Esophagus (tissue), 2 donors: ENCODE results near the gene JOSD1. TPM values are rescaled to one million over a fixed set of nuclear protein-coding genes. Genes with fewer than 3 reads are reported as not detected.
A peak's percentile ranks its signal among the peaks of the same experiment; 100 is the strongest.

ENCODE experiments used
- H3K27ac ChIP-seq, 2 donors: one replicate each; pipeline ENCODE4 v1.5.1; 2013; ENCODE audit warnings: low read depth in 2 of 2, mild to moderate bottlenecking in 2 of 2, inconsistent platforms in 1 of 2, low read length in 1 of 2, moderate library complexity in 1 of 2
- H3K27me3 ChIP-seq, 2 donors: one replicate each; pipeline ENCODE4 v1.6.1; 2013; ENCODE audit warnings: low read length in 2 of 2, control low read depth in 1 of 2, mild to moderate bottlenecking in 1 of 2; ENCODE audit not compliant: insufficient read depth in 2 of 2, control insufficient read depth in 1 of 2
- H3K36me3 ChIP-seq, 2 donors: one replicate each; pipeline ENCODE4 v1.6.1; 2013; ENCODE audit warnings: low read length in 1 of 2; ENCODE audit not compliant: control insufficient read depth in 2 of 2, insufficient read depth in 2 of 2
- H3K4me1 ChIP-seq, 2 donors: one replicate each; pipeline ENCODE4 v1.6.1; 2013; ENCODE audit warnings: low read length in 1 of 2; ENCODE audit not compliant: control insufficient read depth in 2 of 2, insufficient read depth in 2 of 2
- H3K4me3 ChIP-seq, 2 donors: one replicate each; pipeline ENCODE4 v1.5.1; 2013; ENCODE audit warnings: low read length in 2 of 2, mild to moderate bottlenecking in 2 of 2, low read depth in 1 of 2, moderate library complexity in 1 of 2
- H3K9me3 ChIP-seq, 2 donors: one replicate each; pipeline ENCODE4 v1.6.1; 2013; ENCODE audit warnings: mild to moderate bottlenecking in 2 of 2, low read depth in 1 of 2, low read length in 1 of 2, moderate library complexity in 1 of 2; ENCODE audit not compliant: control insufficient read depth in 2 of 2, insufficient read depth in 1 of 2
- WGBS, 2 donors: extraction: QIAGEN DNeasy Blood & Tissue Kit; methylation state at CpG; one replicate each; pipeline ENCODE4 v1.1.7; 2013; 5-methylcytosine and 5-hydroxymethylcytosine counted together
- polyA plus RNA-seq, 2 donors: library from polyadenylated mRNA; stranded (reverse); fragments of 200-250 nt; gene quantifications; one replicate each; pipeline ENCODE4 v1.2.3, GENCODE V29; 2013
- donor health status: healthy with polysubstance abuse.
- donor health status: Bipolar disorder and iron deficiency.

JOSD1 gene
- polyA plus RNA-seq, 2 donors, result 9.2 to 16.5 TPM

- no peaks in the 10 kb centered on the region for H3K9me3 ChIP-seq
- H3K4me3 ChIP-seq, result peak within 1 kb of the TSS; percentile 70 to 84
- no peaks in the 10 kb centered on the region for H3K27me3 ChIP-seq
- peaks cover 0 to 4% of the 10 kb centered on the region in 2 donors for H3K4me1 ChIP-seq
- H3K27ac ChIP-seq, result peak within 1 kb of the TSS; percentile 54 to 58
- peaks cover 10 to 16% of the 10 kb centered on the region in 2 donors for H3K36me3 ChIP-seq
- WGBS, 2 donors, result 0 to 1% methylated on average over 60 of the region's 60 CpGs
These were observed 19.0 kb downstream of the JOSD1 start, which contains the start of gene TOMM22 for GRCh38 chr22:38681582-38682335. Gene TOMM22, plus strand, starts transcription at chr22:38681957. Its CDS starts 22 bp downstream, at chr22:38681979.

DNA sequence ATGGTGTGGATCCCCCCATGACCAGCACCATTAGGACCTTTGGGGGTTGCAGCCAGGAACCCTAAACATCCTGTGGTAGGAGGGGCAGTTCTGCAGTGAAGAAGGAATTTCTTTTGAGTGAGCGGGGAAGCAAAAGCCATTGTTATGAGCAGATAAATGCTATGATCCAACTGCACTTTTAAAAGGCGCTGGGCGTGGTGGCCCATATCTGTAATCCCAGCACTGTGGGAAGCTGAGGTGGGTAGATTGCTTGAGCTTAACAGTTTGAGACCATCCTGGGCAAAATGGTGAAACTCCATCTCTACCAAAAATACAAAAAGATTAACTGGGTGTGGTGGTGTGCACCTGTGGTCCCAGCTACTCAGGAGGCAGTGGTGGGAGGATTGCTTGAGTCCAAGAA, 24.9 kb downstream of the JOSD1 start:
- no peaks in the 10 kb centered on the region for H3K4me1 ChIP-seq
- H3K4me3 ChIP-seq, result no peak overlapping the region
- H3K36me3 ChIP-seq, result peaks cover 15 to 16% of the 10 kb centered on the region in 2 donors
- H3K9me3 ChIP-seq, result no peaks in the 10 kb centered on the region
- H3K27me3 ChIP-seq, result no peaks in the 10 kb centered on the region
- no peak overlapping the region for H3K27ac ChIP-seq
- WGBS, 2 donors, result 95 to 100% methylated on average over 3 of the region's 3 CpGs

GRCh38 chr22:38674888-38675287, 25.9 kb downstream of the JOSD1 start:
- 56 to 75% methylated on average over 5 of the region's 5 CpGs for WGBS, 2 donors

GRCh38 chr22:38657045-38657909, 43.5 kb downstream of the JOSD1 start:
- 5% methylated on average over 16 of the region's 16 CpGs for WGBS, 2 donors
- no peaks in the 10 kb centered on the region for H3K27me3 ChIP-seq
- peaks cover 2 to 6% of the 10 kb centered on the region in 2 donors for H3K4me1 ChIP-seq
- peak overlapping the region; percentile 72 to 88 for H3K27ac ChIP-seq
- H3K9me3 ChIP-seq, result no peaks in the 10 kb centered on the region
- H3K4me3 ChIP-seq, result peak overlapping the region; percentile 77 to 91
- H3K36me3 ChIP-seq, result no peaks in the 10 kb centered on the region

More at GRCh38 chr22:38674888-38675287, 25.9 kb downstream of the JOSD1 start:
- Histone ChIP-seq H3K36me3 (peaks cover 17 to 18% of the 10 kb centered on the region in 2 donors), H3K4me1 (no peaks in the 10 kb centered on the region), H3K27ac (no peak overlapping the region), H3K27me3 (no peaks in the 10 kb centered on the region), H3K9me3 (no peaks in the 10 kb centered on the region), H3K4me3 (no peak overlapping the region)

DNA sequence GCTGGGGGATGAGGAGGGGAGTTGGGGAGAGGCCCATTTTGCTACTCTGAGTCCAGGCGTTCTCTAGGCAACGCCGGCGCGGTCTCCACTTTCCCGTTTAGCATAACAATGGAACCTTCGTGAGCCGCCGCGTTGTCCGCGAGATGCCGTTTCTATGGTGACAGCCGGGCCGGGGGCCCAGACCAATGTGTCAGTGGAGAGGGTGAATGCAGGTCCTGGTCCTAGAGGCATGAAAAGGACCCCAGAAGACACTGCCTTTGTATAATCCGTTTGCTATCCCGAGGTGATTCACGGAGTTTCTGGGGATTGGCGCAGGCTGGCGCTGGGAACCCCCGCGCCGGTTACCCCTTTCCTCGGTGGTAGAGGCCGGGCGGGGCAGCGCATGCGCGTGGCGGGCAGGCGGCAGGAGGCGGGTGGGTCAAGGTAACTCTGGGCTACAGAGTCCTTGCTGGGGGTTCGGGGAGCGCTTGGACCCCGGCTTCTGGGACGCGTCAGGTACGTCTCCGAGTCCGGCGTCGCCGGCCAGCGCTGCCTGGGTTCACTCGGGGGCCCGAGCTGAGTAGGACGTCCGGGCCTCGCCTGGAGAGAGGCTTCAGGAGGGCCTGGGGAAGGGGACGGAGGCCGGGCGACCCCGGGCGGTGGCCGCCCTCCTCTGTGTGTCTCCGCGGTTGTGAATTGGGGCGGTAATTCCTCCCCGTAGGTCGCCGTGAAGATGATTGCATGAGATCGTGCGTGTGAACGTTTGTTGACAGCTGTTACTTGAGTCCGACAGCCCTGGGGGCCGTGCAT, 44.3 kb downstream of the JOSD1 start, which contains the start of the genes CBY1 and FAM227A:
Gene CBY1, plus strand, starts transcription at position 383 of the 789 bp plus-strand sequence. CDS start 11,417 bp downstream, outside the sequence.
Gene FAM227A, minus strand, starts transcription at position 137 of the 789 bp plus-strand sequence. CDS start 6,224 bp downstream, outside the sequence.
- Histone ChIP-seq H3K36me3 (no peaks in the 10 kb centered on the region), H3K27ac (peak within 1 kb of the TSS; percentile 72 to 88), H3K4me3 (peak within 1 kb of the TSS; percentile 77 to 91), H3K4me1 (peaks cover 2 to 6% of the 10 kb centered on the region in 2 donors), H3K27me3 (no peaks in the 10 kb centered on the region), H3K9me3 (no peaks in the 10 kb centered on the region)
- WGBS, 2 donors, result 0 to 1% methylated on average over 66 of the region's 66 CpGs

GRCh38 chr22:38655519-38656255, 45.1 kb downstream of the JOSD1 start:
- H3K27me3 ChIP-seq, result no peaks in the 10 kb centered on the region
- peak overlapping the region; percentile 77 to 91 for H3K4me3 ChIP-seq
- no peaks in the 10 kb centered on the region for H3K36me3 ChIP-seq
- no peaks in the 10 kb centered on the region for H3K9me3 ChIP-seq
- H3K27ac ChIP-seq, result peak overlapping the region in 1 of 2 donors; percentile 72
- H3K4me1 ChIP-seq, result peaks cover 2 to 6% of the 10 kb centered on the region in 2 donors
- WGBS, 2 donors, result 6 to 7% methylated on average over 22 of the region's 22 CpGs

- H3K36me3 ChIP-seq, result no peaks in the 10 kb centered on the region
- 97% methylated on average over 8 of the region's 8 CpGs for whole genome bisulfite sequencing, 2 donors
- H3K27me3 ChIP-seq, result no peaks in the 10 kb centered on the region
- no peak overlapping the region for H3K4me3 ChIP-seq
- H3K4me1 ChIP-seq, result peaks cover 2 to 6% of the 10 kb centered on the region in 2 donors
- no peaks in the 10 kb centered on the region for H3K9me3 ChIP-seq
- no peak overlapping the region for H3K27ac ChIP-seq
These were observed 47.0 kb downstream of the JOSD1 start for GRCh38 chr22:38653741-38654140.

- Histone ChIP-seq H3K9me3 (no peaks in the 10 kb centered on the region), H3K4me3 (no peak overlapping the region), H3K36me3 (no peaks in the 10 kb centered on the region), H3K27ac (no peak overlapping the region), H3K27me3 (no peaks in the 10 kb centered on the region), H3K4me1 (peaks cover 2 to 6% of the 10 kb centered on the region in 2 donors)
These were observed 47.9 kb downstream of the JOSD1 start for GRCh38 chr22:38652859-38653258.
